ENCODE data around the gene BORCS5.

Gene BORCS5

GRCh38 chr12:12443431-12443878, 86.6 kb downstream of the BORCS5 start (continued):
- TF ChIP-seq CSRNP3 (CRISPR knock-in tag; IDR thresholded peaks at IDR 0.05) = no peak
- no peak for TF ChIP-seq CSDC2 (CRISPR knock-in tag; IDR thresholded peaks at IDR 0.05)
- no peak for TF ChIP-seq POU6F1 (CRISPR knock-in tag; IDR thresholded peaks at IDR 0.05; ENCODE audit: borderline replicate concordance, low read depth)
- TF ChIP-seq ZNF8 (CRISPR knock-in tag; IDR thresholded peaks at IDR 0.05) = no peak
- TF ChIP-seq PPARA (CRISPR knock-in tag; IDR thresholded peaks at IDR 0.05; ENCODE audit: borderline replicate concordance) = no peak
- no peak for TF ChIP-seq BACH2 (CRISPR knock-in tag; IDR thresholded peaks at IDR 0.05; ENCODE audit: borderline replicate concordance)

- ATAC-seq = no peak
- TF ChIP-seq OSR1 (CRISPR knock-in tag; IDR thresholded peaks at IDR 0.05) = no peak
- TF ChIP-seq PPARA (CRISPR knock-in tag; IDR thresholded peaks at IDR 0.05; ENCODE audit: borderline replicate concordance) = no peak
- no peak for TF ChIP-seq ZFP3 (CRISPR knock-in tag; IDR thresholded peaks at IDR 0.05)
- no peak for TF ChIP-seq ZNF8 (CRISPR knock-in tag; IDR thresholded peaks at IDR 0.05)
- no peak for TF ChIP-seq CREB5 (CRISPR knock-in tag; IDR thresholded peaks at IDR 0.05; ENCODE audit: low read depth)
- no peak for TF ChIP-seq ZNF565 (CRISPR knock-in tag; conservative IDR thresholded peaks at IDR 0.05; ENCODE audit: low read depth)
- no peak for TF ChIP-seq TOX (CRISPR knock-in tag; IDR thresholded peaks at IDR 0.05; ENCODE audit: borderline replicate concordance)
Measured at GRCh38 chr12:12445165-12445881, 88.4 kb downstream of the BORCS5 start.

- ATAC-seq = no peak
- TF ChIP-seq ESRRG (CRISPR knock-in tag; IDR thresholded peaks at IDR 0.05) = no peak
- TF ChIP-seq TCF4 (CRISPR knock-in tag; IDR thresholded peaks at IDR 0.05; ENCODE audit: borderline replicate concordance) = no peak
- TF ChIP-seq TSHZ2 (CRISPR knock-in tag; IDR thresholded peaks at IDR 0.05) = no peak
- TF ChIP-seq ZFP3 (CRISPR knock-in tag; IDR thresholded peaks at IDR 0.05) = no peak
- no peak for TF ChIP-seq ARNTL (CRISPR knock-in tag; IDR thresholded peaks at IDR 0.05; ENCODE audit: borderline replicate concordance, low read depth)
- TF ChIP-seq ZC3H10 (CRISPR knock-in tag; IDR thresholded peaks at IDR 0.05) = no peak
- TF ChIP-seq GLIS3 (CRISPR knock-in tag; IDR thresholded peaks at IDR 0.05) = no peak
- TF ChIP-seq BACH2 (CRISPR knock-in tag; IDR thresholded peaks at IDR 0.05; ENCODE audit: borderline replicate concordance) = no peak
- TF ChIP-seq CSRNP3 (CRISPR knock-in tag; IDR thresholded peaks at IDR 0.05) = no peak
- no peak for TF ChIP-seq RARB (CRISPR knock-in tag; IDR thresholded peaks at IDR 0.05)
- TF ChIP-seq CSDC2 (CRISPR knock-in tag; IDR thresholded peaks at IDR 0.05) = no peak
- no peak for TF ChIP-seq ZNF70 (CRISPR knock-in tag; IDR thresholded peaks at IDR 0.05)
- TF ChIP-seq ZFP30 (CRISPR knock-in tag; IDR thresholded peaks at IDR 0.05) = no peak
- TF ChIP-seq ISL1 (CRISPR knock-in tag; IDR thresholded peaks at IDR 0.05) = no peak
- TF ChIP-seq PPARA (CRISPR knock-in tag; IDR thresholded peaks at IDR 0.05; ENCODE audit: borderline replicate concordance) = no peak
- TF ChIP-seq ZNF8 (CRISPR knock-in tag; IDR thresholded peaks at IDR 0.05) = no peak
- no peak for TF ChIP-seq OSR1 (CRISPR knock-in tag; IDR thresholded peaks at IDR 0.05)
- no peak for TF ChIP-seq SNAI2 (CRISPR knock-in tag; IDR thresholded peaks at IDR 0.05)
- TF ChIP-seq POU6F1 (CRISPR knock-in tag; IDR thresholded peaks at IDR 0.05; ENCODE audit: borderline replicate concordance, low read depth) = no peak
Measured at GRCh38 chr12:12445882-12446181, 89.0 kb downstream of the BORCS5 start.

Measured in SK-N-SH treated with all-trans-retinoic acid at 6 μM for 48 hours (cell line).